NCI-H1048 (cell line): ENCODE data around the gene CCDC107.

ENCODE experiments used
- DNase-seq: peaks from one replicate; lab custom pipeline; 2025; lab: John Stamatoyannopoulos, UW

Gene CCDC107

GRCh38 chr9:35661756-35662350 is 3.8 kb downstream of the CCDC107 start:
- no peak for DNase-seq

GRCh38 chr9:35662437-35662836 is 4.3 kb downstream of the CCDC107 start:
- DNase-seq = no peak

GRCh38 chr9:35664531-35665470 is 6.7 kb downstream of the CCDC107 start, which contains the start of gene ARHGEF39:
Gene ARHGEF39, minus strand, starts transcription at chr9:35665195. Its CDS starts 26 bp downstream, at chr9:35665169.
- DNase-seq = peak; percentile 66

- no peak for DNase-seq
Observed at GRCh38 chr9:35665471-35665818, 7.4 kb downstream of the CCDC107 start.

- no peak for DNase-seq
Observed at GRCh38 chr9:35666045-35666444, 8.0 kb downstream of the CCDC107 start.

- DNase-seq = no peak
Observed at GRCh38 chr9:35666549-35666948, 8.5 kb downstream of the CCDC107 start.

- no peak for DNase-seq
Observed at GRCh38 chr9:35667939-35668338, 9.8 kb downstream of the CCDC107 start.

GRCh38 chr9:35669331-35670145 is 11.4 kb downstream of the CCDC107 start:
- DNase-seq = no peak

GRCh38 chr9:35673132-35674024 is 15.3 kb downstream of the CCDC107 start, which contains the start of gene CA9:
Gene CA9, plus strand, starts transcription at chr9:35673928. Its CDS starts 32 bp downstream, at chr9:35673960.
- no peak for DNase-seq

- DNase-seq = no peak
Observed at GRCh38 chr9:35674025-35674361, 15.9 kb downstream of the CCDC107 start.

GRCh38 chr9:35675204-35675603 is 17.1 kb downstream of the CCDC107 start:
- no peak for DNase-seq

GRCh38 chr9:35675732-35676392 is 17.8 kb downstream of the CCDC107 start:
- no peak for DNase-seq

GRCh38 chr9:35679091-35679490 is 21.0 kb downstream of the CCDC107 start:
- DNase-seq = no peak

GRCh38 chr9:35679766-35680330 is 21.8 kb downstream of the CCDC107 start:
- DNase-seq = no peak

GRCh38 chr9:35680331-35681105 is 22.4 kb downstream of the CCDC107 start:
- DNase-seq = peak; percentile 89

GRCh38 chr9:35681341-35682002 is 23.4 kb downstream of the CCDC107 start:
- DNase-seq = no peak

GRCh38 chr9:35682051-35682450 is 24.0 kb downstream of the CCDC107 start:
- no peak for DNase-seq

GRCh38 chr9:35682520-35683315 is 24.6 kb downstream of the CCDC107 start:
- no peak for DNase-seq
